Gastrocnemius medialis (tissue), 4 donors: ENCODE data around the gene RGS14. TPM values are rescaled to one million over a fixed set of nuclear protein-coding genes. Genes with fewer than 3 reads are reported as not detected.

Source experiments
- ATAC-seq, 2 donors: fragments of 150-250 bp; one replicate each; pipeline ENCODE4 v1.9.1; 2016
- DNase-seq, 2 donors: peaks; one replicate each; pipeline ENCODE4 v3.0.0-alpha.2; 2019
- H3K27ac ChIP-seq, 4 donors: fragments of 200-600 bp; sonication (generic); 1 replicate in 1 of 4; 2 replicates in 3 of 4; pipeline ENCODE4 v1.5.1; 2016 to 2018; ENCODE audit warnings: mild to moderate bottlenecking in 2 of 4, moderate library complexity in 1 of 4
- H3K27me3 ChIP-seq, 3 donors: fragments of 200-600 bp; sonication (generic) in 2 of 3; 1 replicate in 1 of 3; 2 replicates in 2 of 3; pipeline versions ENCODE4 v1.5.1 to v1.6.0; 2016 to 2019; ENCODE audit warnings: mild to moderate bottlenecking in 1 of 3, moderate library complexity in 1 of 3
- H3K36me3 ChIP-seq, 2 donors: fragments of 200-600 bp; sonication (generic) in 1 of 2; one replicate each; pipeline ENCODE4 v1.5.1; 2017 to 2018
- H3K4me1 ChIP-seq, 2 donors: fragments of 200-600 bp; sonication (generic) in 1 of 2; one replicate each; pipeline ENCODE4 v1.5.1; 2016 to 2017; ENCODE audit warnings: mild to moderate bottlenecking in 2 of 2
- H3K4me3 ChIP-seq, 4 donors: fragments of 200-600 bp; sonication (generic) in 3 of 4; 1 replicate in 1 of 4; 2 replicates in 3 of 4; pipeline ENCODE4 v1.5.1; 2016 to 2019; ENCODE audit warnings: mild to moderate bottlenecking in 2 of 4
- H3K9me3 ChIP-seq, 3 donors: fragments of 200-600 bp; sonication (generic) in 2 of 3; 1 replicate in 1 of 3; 2 replicates in 2 of 3; pipeline ENCODE4 v1.5.1; 2016 to 2019
- POLR2A ChIP-seq, 2 donors: fragments of 450-650 bp; IDR thresholded peaks; one replicate each; pipeline ENCODE4 v1.6.1; 2017; ENCODE audit warnings: antibody characterized with exemption in 2 of 2, mild to moderate bottlenecking in 2 of 2, moderate library complexity in 2 of 2
- in situ Hi-C, 4 donors: fragments of 200-750 bp; cut with MboI; loops; one replicate each; pipeline versions ENCODE4 v1.15.0 to v1.8.0; 2017; ENCODE audit warnings: low sequenced_read_pairs in 4 of 4
- intact Hi-C: fragments of 100-400 bp; cut with DNase I; formaldehyde crosslinking; loops from one replicate; pipeline ENCODE4 v1.15.1; 2023; ENCODE audit warnings: low total_unique reads
- total RNA-seq, 4 donors: library from RNA; depleted of rRNA; stranded (reverse); fragments of >200 nt; gene quantifications; one replicate each; pipeline versions ENCODE4 v1.1.0 to v1.2.3, GENCODE V29; 2016
- TF ChIP-seq, protein P1 (sequence below), 5 experiments: fragments of 450-650 bp in 3 of 5; fragments of 200-600 bp in 2 of 5; sonication (generic) in 2 of 5; IDR thresholded peaks in 4 of 5; conservative IDR thresholded peaks in 1 of 5; 1 replicate in 4 of 5; 2 replicates in 1 of 5; pipeline ENCODE4 v1.5.1; 2016 to 2019; ENCODE audit warnings: antibody characterized with exemption in 5 of 5, mild to moderate bottlenecking in 3 of 5, moderate library complexity in 3 of 5

Gene RGS14
- total RNA-seq, 4 donors from 2014 or later: 1.6 to 25.9 (median 5.0) TPM

GRCh38 chr5:177334155-177334551, 23.6 kb upstream of the RGS14 start:
- no peaks in the 10 kb centered on the region for H3K4me1 ChIP-seq
- H3K4me3 ChIP-seq: no peak overlapping the region
- peaks cover 0 to 76% of the 10 kb centered on the region in 2 donors for H3K36me3 ChIP-seq
- intact Hi-C loops (no loop called here), in situ Hi-C loops (no loop called here)
- no peak for DNase-seq
- no peaks in the 10 kb centered on the region for H3K27me3 ChIP-seq
- no peak for TF ChIP-seq POLR2A (IDR thresholded peaks at IDR 0.05)
- TF ChIP-seq, protein P1, sequence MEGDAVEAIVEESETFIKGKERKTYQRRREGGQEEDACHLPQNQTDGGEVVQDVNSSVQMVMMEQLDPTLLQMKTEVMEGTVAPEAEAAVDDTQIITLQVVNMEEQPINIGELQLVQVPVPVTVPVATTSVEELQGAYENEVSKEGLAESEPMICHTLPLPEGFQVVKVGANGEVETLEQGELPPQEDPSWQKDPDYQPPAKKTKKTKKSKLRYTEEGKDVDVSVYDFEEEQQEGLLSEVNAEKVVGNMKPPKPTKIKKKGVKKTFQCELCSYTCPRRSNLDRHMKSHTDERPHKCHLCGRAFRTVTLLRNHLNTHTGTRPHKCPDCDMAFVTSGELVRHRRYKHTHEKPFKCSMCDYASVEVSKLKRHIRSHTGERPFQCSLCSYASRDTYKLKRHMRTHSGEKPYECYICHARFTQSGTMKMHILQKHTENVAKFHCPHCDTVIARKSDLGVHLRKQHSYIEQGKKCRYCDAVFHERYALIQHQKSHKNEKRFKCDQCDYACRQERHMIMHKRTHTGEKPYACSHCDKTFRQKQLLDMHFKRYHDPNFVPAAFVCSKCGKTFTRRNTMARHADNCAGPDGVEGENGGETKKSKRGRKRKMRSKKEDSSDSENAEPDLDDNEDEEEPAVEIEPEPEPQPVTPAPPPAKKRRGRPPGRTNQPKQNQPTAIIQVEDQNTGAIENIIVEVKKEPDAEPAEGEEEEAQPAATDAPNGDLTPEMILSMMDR (IDR thresholded peaks at IDR 0.05 in 4 of 5, conservative IDR thresholded peaks at IDR 0.05 in 1 of 5): no peak
- ATAC-seq: no peak
- no peak overlapping the region for H3K27ac ChIP-seq
- no peaks in the 10 kb centered on the region for H3K9me3 ChIP-seq

DNA sequence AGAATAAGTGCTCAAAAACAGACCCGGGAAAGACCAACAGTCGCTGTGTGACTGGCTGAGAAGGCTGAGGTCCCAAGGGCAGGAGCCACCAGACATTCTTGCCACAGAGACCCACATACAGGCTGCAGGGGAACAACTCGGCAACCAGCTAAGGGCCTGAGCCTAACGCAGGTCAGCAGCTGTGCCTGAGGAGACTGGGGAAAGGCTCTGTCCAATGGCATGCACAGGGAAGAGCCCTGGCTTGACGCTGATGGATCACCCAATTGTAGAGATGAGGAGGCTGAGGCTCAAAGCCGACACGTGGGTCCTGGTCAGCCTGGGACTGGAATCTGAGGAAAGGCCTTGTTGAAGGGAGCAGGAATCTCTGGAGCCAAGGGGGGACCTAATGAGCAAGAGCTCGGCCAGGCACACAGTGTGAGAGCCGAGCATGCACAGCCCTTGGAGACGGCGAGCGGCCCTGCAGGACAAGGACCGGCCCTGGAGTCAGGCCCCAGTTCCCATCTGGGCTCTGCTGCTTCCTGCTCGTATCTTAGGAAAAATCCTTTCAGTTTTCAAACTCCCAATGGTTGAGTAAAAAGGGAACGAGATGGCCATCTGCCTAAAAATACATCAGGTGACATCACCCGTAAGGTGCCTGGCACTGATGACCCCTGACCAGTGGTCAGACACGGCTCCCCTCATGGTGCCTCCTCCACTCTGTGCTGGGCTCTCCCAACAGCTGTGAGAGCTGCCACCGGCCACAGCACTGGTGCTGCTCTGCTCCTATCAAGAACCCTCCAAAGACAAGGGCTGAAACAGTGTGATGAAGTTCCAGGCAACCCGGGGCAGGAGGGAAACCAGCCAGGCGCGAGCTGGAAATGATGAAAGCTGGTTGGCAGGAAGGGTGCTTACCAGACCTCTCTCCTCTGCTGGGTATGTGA, 22.7 kb upstream of the RGS14 start:
- Histone ChIP-seq H3K27ac (no peak overlapping the region), H3K27me3 (no peaks in the 10 kb centered on the region), H3K4me1 (no peaks in the 10 kb centered on the region), H3K9me3 (no peaks in the 10 kb centered on the region), H3K4me3 (no peak overlapping the region), H3K36me3 (peaks cover 0 to 75% of the 10 kb centered on the region in 2 donors)
- DNase-seq (no peak), ATAC-seq (no peak)
- TF ChIP-seq, protein P1 (IDR thresholded peaks at IDR 0.05 in 4 of 5, conservative IDR thresholded peaks at IDR 0.05 in 1 of 5): no peak
- no peak for TF ChIP-seq POLR2A (IDR thresholded peaks at IDR 0.05)
- in situ Hi-C loops (no loop called here), intact Hi-C loops (no loop called here)

DNA sequence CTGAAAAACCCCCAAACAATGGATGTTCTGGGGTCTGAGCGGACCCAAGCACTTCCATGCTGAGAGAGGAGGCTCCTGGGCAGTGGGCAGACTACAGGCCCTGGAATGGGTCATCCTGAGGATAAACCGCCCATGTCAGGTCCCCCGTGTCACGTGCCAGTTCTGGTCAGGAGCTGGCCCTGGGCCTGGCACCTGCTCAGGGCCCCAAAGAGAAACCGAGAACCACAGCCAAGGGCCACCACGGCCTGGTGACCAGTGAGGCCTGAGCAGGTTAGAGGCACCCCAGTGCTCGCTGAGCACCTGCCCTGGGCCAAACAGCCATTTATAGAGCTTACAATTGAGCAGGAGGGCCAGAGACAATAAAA, 22.0 kb upstream of the RGS14 start:
- DNase-seq (no peak), ATAC-seq (no peak)
- no peak for TF ChIP-seq POLR2A (IDR thresholded peaks at IDR 0.05)
- TF ChIP-seq, protein P1 (IDR thresholded peaks at IDR 0.05 in 4 of 5, conservative IDR thresholded peaks at IDR 0.05 in 1 of 5): no peak
- H3K9me3 ChIP-seq: no peaks in the 10 kb centered on the region
- no peak overlapping the region for H3K27ac ChIP-seq
- intact Hi-C loops (no loop called here), in situ Hi-C loops (no loop called here)
- no peaks in the 10 kb centered on the region for H3K27me3 ChIP-seq
- peaks cover 0 to 69% of the 10 kb centered on the region in 2 donors for H3K36me3 ChIP-seq
- H3K4me3 ChIP-seq: no peak overlapping the region
- H3K4me1 ChIP-seq: no peaks in the 10 kb centered on the region

- in situ Hi-C loops: no loop called here
- no peak overlapping the region for H3K27ac ChIP-seq
- no peaks in the 10 kb centered on the region for H3K9me3 ChIP-seq
- DNase-seq (no peak), ATAC-seq (no peak)
- H3K36me3 ChIP-seq: peaks cover 0 to 65% of the 10 kb centered on the region in 2 donors
- no peak overlapping the region for H3K4me3 ChIP-seq
- H3K4me1 ChIP-seq: no peaks in the 10 kb centered on the region
- H3K27me3 ChIP-seq: no peaks in the 10 kb centered on the region
- TF ChIP-seq POLR2A (IDR thresholded peaks at IDR 0.05): no peak
- TF ChIP-seq, protein P1 (IDR thresholded peaks at IDR 0.05 in 4 of 5, conservative IDR thresholded peaks at IDR 0.05 in 1 of 5): no peak
- intact Hi-C loops: no loop called here
Measured at GRCh38 chr5:177336112-177336511, 21.6 kb upstream of the RGS14 start.
